B cell (primary cell): ENCODE measurements around the gene DENND2C.

Source experiments
- CTCF ChIP-seq: fragments of 200-600 bp; IDR thresholded peaks from one replicate; pipeline ENCODE4 v1.8.0; 2022; ENCODE audit warnings: antibody characterized with exemption, mild to moderate bottlenecking
- EZH2 ChIP-seq: IDR thresholded peaks from 2 replicates; pipeline ENCODE4 v1.6.1; 2012; ENCODE audit warnings: borderline replicate concordance, low read depth, mild to moderate bottlenecking, moderate library complexity, low read length; ENCODE audit not compliant: insufficient read depth, poor library complexity, severe bottlenecking

DNA sequence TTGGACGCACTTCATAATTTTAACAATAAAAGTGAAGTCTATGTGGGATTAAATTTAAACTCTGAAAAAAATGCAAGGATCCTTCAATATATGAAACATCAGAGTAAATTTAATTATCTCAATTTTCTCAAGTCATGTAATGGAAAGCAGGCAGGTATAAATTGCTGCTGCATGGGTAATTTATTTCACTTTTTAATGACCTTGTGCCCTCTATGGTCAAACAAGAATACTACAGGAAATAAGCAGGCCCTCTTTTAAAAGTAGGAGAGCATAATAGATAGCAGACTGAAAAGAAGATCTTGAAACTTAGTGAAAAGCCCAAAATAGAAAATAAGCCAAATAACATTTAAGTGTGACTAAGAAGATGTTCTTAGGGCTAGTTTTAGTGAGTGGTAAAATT lies 111.3 kb downstream of the DENND2C start:
- TF ChIP-seq CTCF (peak; percentile 75), EZH2 (no peak)
